Muscle of back (tissue), 13 donors: Measurements from ENCODE around the gene SKIL. TPM values are rescaled to one million over a fixed set of nuclear protein-coding genes. Genes with fewer than 3 reads are reported as not detected.
"Not testable (repeated sequence)": the region's sequence is repeated elsewhere in the genome, so short reads cannot be mapped to it uniquely, and the experiment has no call there.

Experiments used
- DNase-seq, 3 donors: peaks; one replicate each; pipeline versions ENCODE4 v3.0.0 to v3.0.0-alpha.2; 2013
- long read RNA-seq, 9 donors: transcript quantifications; one replicate each; lab custom pipeline, GENCODE V29; 2026
- polyA plus RNA-seq, 10 donors: library from polyadenylated mRNA; unstranded; fragments of 120-200 nt; gene quantifications; one replicate each; pipeline ENCODE4 v1.2.1, GENCODE V29; 2013; ENCODE audit not compliant: insufficient read length in 10 of 10

The SKIL gene, protein sequence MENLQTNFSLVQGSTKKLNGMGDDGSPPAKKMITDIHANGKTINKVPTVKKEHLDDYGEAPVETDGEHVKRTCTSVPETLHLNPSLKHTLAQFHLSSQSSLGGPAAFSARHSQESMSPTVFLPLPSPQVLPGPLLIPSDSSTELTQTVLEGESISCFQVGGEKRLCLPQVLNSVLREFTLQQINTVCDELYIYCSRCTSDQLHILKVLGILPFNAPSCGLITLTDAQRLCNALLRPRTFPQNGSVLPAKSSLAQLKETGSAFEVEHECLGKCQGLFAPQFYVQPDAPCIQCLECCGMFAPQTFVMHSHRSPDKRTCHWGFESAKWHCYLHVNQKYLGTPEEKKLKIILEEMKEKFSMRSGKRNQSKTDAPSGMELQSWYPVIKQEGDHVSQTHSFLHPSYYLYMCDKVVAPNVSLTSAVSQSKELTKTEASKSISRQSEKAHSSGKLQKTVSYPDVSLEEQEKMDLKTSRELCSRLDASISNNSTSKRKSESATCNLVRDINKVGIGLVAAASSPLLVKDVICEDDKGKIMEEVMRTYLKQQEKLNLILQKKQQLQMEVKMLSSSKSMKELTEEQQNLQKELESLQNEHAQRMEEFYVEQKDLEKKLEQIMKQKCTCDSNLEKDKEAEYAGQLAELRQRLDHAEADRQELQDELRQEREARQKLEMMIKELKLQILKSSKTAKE
- 10 to 100 TPM; 19.1 to 32.6 (median 21.6) TPM for polyA plus RNA-seq
- long read RNA-seq, donor 1, full-length matches to known transcripts: 5 of 5 reads
- long read RNA-seq, donor 1, partial matches to known transcripts: 0 of 5 reads
- long read RNA-seq, donor 1, other reads (novel, unspliced or antisense): 0 of 5 reads
- long read RNA-seq, donor 2, partial matches to known transcripts: 0 of 4 reads
- long read RNA-seq, donor 2, other reads (novel, unspliced or antisense): 0 of 4 reads
- long read RNA-seq, donor 3: 0 reads
- long read RNA-seq, donor 4, full-length matches to known transcripts: 3 of 3 reads
- long read RNA-seq, donor 4, partial matches to known transcripts: 0 of 3 reads
- long read RNA-seq, donor 4, other reads (novel, unspliced or antisense): 0 of 3 reads
- long read RNA-seq, donor 5, transcript SKIL-205 (2 exons, 594 nt): major isoform, 7 of 15 reads
- long read RNA-seq, donor 5, partial matches to known transcripts: 8 of 15 reads
- long read RNA-seq, donor 5, other reads (novel, unspliced or antisense): 0 of 15 reads
- long read RNA-seq, donor 6, full-length matches to known transcripts: 3 of 3 reads
- long read RNA-seq, donor 6, partial matches to known transcripts: 0 of 3 reads
- long read RNA-seq, donor 6, other reads (novel, unspliced or antisense): 0 of 3 reads
- long read RNA-seq, donor 7, partial matches to known transcripts: 0 of 4 reads
- long read RNA-seq, donor 7, other reads (novel, unspliced or antisense): 0 of 4 reads
- long read RNA-seq, donor 8, full-length matches to known transcripts: 4 of 4 reads
- long read RNA-seq, donor 8, partial matches to known transcripts: 0 of 4 reads
- long read RNA-seq, donor 8, other reads (novel, unspliced or antisense): 0 of 4 reads
- long read RNA-seq, donor 9, partial matches to known transcripts: 0 of 2 reads
- long read RNA-seq, donor 9, other reads (novel, unspliced or antisense): 0 of 2 reads

DNA sequence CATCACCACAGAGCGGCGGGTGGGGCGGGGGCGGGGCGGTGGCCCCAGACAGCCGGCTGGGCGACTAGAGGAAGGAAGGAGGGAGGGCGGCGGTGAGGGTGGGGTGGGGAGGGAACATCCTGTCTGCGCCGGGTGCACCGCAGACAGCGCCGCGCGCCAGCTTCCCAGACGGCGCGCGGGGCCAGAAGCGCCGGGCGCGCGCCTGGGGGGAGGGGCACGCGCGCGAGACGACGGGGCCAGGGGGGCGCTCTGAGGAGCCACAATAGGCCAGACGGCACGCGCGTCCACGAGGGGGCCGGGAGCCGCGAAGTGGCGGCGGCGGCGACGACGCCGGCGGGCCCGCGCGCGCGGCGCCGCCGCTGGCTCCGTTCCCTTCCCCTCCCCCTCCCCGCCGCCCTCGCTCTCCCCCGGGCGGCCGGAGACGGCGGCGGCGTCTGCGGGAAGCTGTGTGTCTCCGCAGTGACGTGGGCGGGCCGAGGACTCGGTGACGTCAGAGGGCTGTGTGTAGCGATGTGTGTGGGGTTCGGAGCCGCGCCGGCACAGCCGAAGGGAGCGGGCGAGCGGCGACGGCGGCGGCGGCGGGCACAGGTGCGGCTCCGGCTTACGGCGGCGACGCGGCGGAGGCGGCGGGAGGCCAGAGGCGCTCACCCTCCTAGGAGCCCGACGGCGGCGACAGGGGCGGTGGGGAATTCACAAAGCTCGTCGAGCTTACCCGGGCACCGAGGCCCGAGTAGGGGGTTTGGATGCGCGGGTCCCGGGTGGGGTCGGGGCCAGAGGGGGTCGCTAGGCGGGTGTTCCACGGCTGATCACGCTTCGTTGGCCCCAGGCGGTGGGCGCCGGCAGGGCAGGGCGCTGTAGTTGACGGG lies at the start of gene SKIL:
TSS of gene SKIL (plus strand) at position 540 of the 866 bp plus-strand sequence. CDS start 2,617 bp downstream, outside the sequence.
- DNase-seq: peak; percentile 95 to 96 (median 95)

DNA sequence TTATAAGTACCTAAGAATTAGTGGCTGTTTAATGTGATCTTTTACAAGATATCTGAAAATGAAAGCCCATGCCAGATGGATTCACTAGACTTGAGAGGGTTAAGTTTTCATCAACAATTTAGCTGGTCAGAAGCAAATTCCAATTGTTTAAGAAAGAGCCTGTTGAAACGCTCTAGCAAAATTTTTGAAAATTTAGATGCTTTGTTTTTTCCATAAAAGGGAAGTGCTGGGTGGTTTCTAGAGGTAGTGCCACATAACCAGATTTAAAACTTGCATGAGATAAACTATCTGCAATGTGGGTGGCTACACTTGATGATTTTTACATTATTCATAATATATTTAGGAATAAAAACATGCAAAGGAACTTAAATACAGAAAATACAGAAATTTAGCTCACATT lies 48.5 kb upstream of the SKIL start:
- DNase-seq: no peak

DNA sequence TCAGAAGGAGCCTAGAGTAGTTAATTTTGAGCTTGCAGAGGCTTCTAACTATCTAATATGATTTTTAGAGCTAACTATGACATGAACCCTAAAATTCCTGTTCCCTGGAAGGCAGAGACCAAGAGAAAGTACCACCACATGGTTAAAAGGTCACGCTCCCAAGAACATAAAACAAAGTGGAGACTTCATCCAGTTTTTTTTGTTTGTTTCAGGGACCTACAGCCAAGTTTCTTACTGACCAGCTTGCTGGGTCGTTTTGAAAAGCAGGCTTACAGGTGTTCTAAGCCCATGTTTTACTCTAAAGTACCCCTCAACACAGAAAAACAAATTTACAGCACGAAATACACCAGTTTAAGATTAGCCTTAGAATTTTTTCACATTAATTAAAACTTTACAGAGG lies 39.6 kb upstream of the SKIL start:
- no peak for DNase-seq

DNA sequence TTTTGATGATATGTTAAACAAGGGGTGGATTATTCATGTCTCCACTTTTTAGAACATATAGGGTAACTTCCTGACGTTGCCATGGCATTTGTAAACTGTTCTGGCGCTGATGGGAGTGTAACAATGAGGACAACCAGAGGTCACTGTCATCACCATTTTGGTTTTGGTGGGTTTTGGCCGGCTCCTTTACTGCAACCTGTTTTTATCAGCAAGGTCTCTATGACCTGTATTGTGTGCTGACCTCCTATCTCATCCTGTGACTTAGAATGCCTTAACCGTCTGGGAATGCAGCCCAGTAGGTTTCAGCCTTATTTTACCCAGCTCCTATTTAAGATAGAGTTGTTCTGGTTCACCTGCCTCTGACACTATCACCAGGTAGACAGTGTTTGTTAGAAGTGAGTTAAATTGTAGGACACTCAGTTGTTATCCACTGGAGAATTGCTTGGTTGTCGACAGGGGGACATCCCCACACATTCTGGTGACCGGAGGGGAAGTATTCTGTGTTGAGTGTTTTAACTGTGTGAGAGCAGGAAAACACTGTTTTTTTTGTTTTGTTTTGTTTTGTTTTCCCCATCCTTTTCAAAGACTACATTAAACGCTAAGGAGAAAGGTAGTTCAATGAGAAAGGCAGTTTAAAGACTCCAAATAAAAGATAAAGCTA lies 36.9 kb upstream of the SKIL start:
- DNase-seq: no peak

DNA sequence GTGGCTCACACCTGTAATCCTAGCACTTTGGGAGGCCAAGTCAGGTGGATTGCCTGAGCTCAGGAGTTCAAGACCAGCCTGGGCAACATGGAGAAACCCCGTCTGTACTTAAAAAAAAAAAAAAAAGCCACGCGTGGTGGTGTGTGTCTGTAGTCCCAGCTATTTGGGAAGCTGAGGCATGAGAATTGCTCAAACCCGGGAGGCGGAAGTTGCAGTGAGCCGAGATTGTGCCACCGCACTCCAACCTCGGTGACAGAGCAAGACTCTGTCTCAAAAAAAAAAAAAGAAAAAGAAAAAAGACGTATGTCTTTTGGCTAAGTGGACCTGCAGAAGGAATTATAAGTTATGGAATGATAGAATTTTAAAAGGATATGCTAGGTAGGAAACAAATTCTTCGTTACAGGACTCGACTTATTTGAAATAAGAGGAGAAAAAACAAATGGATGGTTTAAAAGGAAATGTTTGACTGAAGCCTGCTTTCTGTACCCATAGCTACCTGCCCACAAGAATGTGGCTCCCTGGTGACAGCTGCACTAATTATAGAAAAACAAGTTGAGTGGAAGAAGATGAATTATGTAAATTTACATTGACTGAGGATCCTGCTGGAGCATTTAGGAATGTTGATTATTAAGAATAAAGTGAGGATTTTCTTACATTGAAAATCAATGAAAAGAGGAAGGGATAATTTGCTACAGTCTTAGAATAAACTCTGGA lies 36.0 kb upstream of the SKIL start:
- DNase-seq: no peak

DNA sequence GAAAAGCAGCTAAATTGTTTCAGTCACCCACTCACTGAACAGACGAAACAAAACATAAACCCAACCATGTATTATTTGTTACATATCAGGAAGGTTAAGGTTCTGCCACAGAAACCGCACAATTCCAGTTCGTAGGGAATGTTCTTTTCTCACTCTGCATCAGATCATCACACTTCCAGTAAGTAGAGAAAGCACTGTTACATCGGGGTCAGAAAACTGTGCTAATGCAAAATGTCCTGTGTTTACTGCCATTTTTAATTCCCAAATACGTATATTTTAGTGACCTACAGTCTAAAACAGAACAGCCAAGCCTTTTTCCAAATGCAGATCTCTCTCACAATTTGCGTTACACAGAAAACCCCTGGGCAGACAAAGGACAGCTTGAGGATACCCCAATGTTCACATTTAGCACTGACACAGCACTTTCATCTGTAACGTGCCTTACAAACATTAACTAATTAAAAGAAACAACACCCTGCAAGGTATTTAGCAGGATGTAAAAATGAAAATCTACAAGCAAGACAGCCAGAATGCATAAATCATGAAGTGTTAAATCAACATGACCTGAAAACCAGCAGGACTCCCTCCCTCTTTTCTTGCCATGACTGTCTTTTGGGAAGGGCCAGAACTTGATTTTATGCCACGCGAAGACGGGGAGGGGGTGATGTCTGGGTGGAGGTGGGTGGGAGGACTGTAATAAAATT lies 34.8 kb upstream of the SKIL start:
- no peak for DNase-seq

DNA sequence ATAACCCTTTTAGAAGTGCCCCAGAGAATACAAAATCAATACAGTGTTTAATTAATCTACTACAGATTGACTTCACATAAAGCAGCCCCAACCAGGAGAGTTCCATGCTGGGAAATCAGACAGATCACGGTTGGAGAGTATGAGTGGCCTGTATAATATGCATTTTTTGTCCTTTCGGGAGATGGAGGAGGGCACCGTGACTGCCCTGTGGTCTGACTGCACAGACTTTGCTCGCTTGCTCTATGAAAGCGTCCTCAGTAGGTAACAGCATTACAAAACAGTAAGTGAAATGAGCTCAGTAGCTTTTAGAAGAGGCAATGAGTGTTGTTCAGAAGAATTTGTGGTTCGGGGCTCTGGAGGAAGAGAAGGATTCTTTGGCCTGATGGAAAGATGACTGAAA lies 34.2 kb upstream of the SKIL start:
- no peak for DNase-seq

DNA sequence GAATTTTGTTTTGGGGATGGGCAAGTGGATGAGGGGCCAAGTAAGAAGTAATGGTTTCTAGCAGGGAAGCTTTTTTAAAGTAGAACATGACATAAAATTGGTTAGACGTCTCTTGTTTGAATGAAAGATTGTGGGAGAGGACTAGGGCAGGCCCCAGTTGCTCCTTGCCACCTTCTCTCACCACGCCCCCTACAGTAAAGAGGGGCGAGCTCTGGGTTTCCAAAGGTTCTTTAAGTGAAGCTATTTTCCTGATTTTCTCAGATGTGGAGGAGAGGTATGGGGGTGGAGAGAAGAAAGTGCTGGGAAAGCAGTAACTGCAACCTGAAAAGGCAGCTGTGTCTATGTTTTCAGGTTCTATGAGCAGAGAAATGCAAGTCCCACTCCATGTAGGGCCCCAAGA lies 32.6 kb upstream of the SKIL start:
- no peak for DNase-seq

DNA sequence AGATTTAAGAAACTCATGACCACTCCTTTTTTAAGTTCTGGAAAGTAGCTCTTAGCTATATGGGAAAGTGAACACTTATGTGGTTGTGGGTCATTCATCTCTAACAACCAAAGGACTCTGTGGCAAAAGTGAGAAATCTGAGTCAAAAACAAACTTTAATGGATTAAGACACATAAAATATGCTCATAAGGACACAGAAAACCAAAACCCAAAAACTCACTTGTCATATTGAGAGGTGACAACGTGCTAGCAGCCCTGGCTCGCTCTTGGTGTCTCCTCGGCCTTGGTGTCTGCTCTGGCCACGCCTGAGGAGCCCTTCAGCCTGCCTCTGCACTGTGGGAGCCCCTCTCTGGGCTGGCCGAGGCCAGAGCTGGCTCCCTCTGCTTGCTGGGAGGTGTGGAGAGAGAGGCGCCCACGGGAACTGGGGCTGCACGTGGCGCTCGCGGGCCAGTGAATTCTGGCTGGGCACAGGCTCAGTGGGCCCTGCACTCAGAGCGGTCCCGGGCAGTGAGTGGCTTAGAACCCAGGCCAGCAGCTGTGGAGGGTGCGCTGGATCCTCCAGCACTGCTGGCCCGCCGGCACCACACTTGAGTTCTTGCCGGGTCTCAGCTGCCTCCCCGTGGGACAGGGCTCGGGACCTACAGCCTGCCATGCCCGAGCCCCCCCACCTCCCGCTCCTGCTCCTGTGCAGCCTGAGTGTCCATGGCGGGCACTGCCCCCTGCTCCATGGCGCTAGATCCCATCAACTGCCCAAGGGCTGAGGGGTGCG lies 30.3 kb upstream of the SKIL start:
- DNase-seq: no peak

DNA sequence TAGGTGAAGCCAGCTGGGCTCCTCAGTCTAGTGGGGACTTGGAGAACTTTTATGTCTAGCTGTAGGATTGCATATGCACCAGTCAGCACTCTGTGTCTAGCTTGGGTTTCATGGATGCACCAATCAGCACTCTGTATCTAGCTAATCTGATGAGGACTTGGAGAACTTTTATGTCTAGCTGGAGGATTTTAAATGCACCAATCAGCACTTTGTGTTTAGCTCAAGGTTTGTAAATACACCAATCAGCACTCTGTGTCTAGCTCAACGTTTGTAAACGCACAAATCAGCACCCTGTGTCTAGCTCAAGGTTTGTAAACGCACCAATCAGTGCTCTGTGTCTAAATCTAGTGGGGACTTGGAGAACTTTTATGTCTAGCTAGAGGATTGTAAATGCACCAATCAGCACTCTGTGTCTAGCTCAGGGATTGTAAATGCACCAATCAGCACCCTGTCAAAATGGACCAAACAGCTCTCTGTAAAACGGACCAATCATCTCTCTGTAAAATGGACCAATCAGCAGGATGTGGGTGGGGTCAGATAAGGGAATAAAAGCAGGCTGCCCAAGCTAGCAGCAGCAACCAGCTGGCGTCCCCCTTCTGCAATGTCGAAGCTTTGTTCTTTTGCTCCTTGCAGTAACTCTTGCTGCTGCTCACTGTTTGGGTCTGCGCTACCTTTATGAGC lies 29.5 kb upstream of the SKIL start:
- not testable (repeated sequence) for DNase-seq

DNA sequence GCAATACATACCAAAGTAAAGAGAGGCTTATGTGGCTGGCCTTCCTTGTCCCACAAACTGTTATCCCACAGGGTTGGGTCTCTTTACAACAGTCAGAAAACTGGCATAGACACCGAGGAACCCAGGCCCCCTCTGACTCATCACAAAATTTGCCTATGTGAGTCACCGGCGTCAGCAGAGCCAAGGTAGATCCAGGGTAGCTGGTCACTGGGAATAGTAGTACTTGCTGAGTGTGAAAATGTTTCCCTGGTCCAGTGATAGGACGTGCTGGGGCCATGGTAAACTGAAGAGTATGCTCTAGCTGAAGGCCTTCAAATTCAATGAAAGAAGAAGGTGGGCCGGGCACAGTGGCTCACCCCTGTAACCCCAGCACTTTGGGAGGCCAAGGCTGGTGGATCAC lies 27.1 kb upstream of the SKIL start:
- DNase-seq: no peak

DNA sequence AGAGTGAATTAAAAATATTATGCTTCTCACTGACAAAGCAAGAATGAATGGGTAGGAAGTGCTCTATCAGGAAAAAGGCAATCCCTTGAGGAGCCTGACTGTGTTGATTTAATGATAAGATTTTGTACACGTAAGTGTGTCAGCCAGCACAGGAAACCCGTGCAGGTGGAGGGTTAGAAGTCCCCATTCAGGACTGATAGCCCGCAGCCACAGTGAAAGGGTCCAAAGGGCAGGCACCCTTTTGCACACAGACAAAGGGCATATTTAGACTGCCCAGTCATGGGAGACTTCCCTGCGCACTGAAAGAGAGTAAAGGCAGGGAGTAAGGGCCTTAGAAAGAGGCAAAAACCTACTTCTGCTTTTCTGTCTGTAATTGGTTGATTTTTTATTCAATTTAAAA lies 26.4 kb upstream of the SKIL start:
- no peak for DNase-seq

DNA sequence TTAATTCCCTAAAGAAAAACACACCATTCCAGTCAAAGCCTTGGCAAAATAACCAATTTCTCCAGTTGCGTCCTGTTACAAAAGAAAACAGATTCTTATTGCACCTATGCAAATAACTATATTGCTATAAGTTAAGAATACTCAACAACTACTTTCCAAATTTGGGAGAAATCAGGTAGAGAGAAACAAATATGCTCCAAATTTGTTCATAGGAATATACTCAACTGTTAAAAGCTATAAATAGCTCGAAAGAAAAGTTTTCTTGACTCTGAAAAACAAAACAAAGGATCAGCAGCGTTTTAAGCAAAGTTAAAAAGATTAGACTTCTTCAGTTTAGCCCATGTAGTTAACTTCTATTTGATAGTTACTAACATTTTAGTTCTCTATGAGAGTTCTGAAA lies 20.1 kb upstream of the SKIL start:
- DNase-seq: no peak

DNA sequence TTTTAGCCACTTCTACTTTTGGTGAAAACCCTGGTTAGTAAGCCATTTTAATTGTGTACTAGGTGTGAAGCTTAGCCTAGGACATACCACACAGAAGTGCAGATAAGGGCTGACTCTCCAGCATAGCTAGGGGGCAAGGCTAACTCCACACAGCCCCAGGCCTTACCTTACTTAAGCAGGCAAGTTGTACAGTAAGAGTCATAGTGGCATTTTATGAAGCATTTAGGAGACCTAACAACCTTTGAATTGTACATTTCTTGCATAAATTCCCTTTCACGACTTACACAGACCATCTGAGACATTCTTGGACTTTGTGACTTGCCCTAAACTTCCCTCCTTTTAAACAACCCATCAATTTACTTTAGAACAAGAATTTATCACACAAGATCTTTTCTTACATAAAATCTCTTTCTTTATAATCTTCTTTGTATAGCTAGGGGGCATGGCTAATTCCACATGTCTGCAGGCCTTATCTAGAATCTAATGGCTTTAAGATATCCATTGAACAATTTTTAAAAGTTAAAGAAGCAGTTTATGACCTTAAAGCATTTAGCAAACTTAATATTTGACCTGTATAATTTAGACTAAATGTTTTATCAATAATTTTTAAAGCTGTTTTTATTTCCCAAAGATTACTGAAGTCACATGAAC lies 18.7 kb upstream of the SKIL start:
- no peak for DNase-seq

DNA sequence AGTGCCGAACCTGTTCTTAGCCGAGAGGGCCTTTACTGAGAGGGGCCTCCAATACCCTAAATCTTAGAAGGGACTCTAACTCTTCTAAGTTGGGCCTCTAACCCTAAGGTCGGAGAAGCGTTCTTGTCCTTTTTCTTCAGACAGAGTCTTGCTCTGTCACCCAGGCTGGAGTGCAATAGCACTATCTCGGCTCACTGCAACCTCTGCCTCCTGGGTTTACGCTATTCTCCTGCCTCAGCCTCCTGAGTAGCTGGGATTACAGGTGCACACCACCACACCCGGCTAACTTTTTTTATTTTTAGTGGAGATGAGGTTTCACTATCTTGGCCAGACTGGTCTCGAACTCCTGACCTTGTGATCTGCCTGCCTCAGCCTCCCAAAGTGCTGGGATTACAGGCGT lies 15.2 kb upstream of the SKIL start:
- DNase-seq: not testable (repeated sequence)

DNA sequence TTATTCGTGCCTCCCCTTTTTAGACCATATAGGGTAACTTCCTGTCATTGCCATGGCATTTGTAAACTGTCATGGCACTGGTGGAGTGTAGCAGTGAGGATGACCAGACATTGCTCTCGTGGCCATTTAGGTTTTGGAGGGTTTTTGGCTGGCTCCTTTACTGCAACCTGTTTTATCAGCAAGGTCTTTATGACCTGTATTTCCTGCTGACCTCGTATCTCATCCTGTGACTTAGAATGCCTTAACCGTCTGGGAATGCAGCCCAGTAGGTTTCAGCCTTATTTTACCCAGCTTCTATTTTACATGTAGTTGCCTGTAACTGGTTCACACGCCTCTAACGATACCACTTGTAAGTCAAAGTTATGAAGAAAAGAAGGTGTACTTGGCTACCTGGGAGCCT lies 13.7 kb upstream of the SKIL start:
- DNase-seq: not testable (repeated sequence)
